ENCODE data around the gene TRAPPC14. TPM values are rescaled to one million over a fixed set of nuclear protein-coding genes. Genes with fewer than 3 reads are reported as not detected.

Gene TRAPPC14
- total RNA-seq, 6 experiments from 2014 or later, result 8.2 to 14.6 (median 10.3) TPM

GRCh38 chr7:100171840-100172239, 13.3 kb upstream of the TRAPPC14 start:
- Histone ChIP-seq H3K27ac (no peak overlapping the region), H3K36me3 (no peaks in the 10 kb centered on the region), H3K9me3 (no peaks in the 10 kb centered on the region), H3K4me3 (peak overlapping the region in 1 of 3 donors; percentile 16), H3K4me1 (peaks cover 0 to 6% (median 2%) of the 10 kb centered on the region in 4 donors), H3K27me3 (no peaks in the 10 kb centered on the region)
- WGBS (ENCODE audit: insufficient coverage, low coverage, low lambda C conversion rate, missing lambda C conversion rate), result 45% methylated on average over 8 of the region's 22 CpGs
- intact Hi-C loops (cut with DNase I), result no loop called here
- no peak for ATAC-seq
- DNase-seq, result peak in 1 of 3 donors; percentile 23
- TF ChIP-seq, protein P1, sequence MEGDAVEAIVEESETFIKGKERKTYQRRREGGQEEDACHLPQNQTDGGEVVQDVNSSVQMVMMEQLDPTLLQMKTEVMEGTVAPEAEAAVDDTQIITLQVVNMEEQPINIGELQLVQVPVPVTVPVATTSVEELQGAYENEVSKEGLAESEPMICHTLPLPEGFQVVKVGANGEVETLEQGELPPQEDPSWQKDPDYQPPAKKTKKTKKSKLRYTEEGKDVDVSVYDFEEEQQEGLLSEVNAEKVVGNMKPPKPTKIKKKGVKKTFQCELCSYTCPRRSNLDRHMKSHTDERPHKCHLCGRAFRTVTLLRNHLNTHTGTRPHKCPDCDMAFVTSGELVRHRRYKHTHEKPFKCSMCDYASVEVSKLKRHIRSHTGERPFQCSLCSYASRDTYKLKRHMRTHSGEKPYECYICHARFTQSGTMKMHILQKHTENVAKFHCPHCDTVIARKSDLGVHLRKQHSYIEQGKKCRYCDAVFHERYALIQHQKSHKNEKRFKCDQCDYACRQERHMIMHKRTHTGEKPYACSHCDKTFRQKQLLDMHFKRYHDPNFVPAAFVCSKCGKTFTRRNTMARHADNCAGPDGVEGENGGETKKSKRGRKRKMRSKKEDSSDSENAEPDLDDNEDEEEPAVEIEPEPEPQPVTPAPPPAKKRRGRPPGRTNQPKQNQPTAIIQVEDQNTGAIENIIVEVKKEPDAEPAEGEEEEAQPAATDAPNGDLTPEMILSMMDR (IDR thresholded peaks at IDR 0.05), result no peak
- TF ChIP-seq POLR2A (IDR thresholded peaks at IDR 0.05), result no peak

DNA sequence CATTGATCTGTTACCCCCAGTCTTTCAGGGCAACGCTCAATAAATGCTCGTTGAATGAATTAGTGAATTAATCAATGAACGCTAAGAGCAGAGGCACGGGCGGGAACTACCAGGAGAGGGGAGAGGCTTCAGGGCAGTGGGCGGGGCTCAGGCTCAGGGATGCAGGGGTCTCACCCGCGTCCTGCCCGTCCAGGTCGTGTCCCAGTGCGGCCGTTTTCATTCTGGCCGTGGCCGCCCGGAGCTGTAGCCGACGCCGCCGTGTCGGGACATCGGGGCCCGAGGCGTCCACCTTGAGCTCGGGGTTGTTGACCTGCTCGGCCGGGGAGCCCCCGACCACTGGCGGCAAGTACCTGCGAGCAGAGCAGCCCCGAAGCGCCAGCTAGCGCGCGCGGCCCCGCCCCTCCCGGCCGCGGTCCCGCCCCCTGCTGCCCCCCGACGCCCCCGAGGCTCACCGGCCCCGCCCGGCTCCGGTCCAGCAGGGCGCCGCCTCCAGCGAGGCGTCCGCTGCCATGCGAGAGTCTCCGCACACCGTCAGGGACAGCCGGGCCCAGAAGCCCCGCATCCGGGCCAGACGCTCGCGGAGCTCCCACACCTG, 12.7 kb upstream of the TRAPPC14 start:
- Histone ChIP-seq H3K9me3 (no peaks in the 10 kb centered on the region), H3K4me3 (peak overlapping the region; percentile 12 to 40 (median 16)), H3K36me3 (no peaks in the 10 kb centered on the region), H3K4me1 (peaks cover 0 to 6% (median 2%) of the 10 kb centered on the region in 4 donors), H3K27me3 (no peaks in the 10 kb centered on the region), H3K27ac (no peak overlapping the region)
- no peak for TF ChIP-seq POLR2A (IDR thresholded peaks at IDR 0.05)
- TF ChIP-seq, protein P1 (IDR thresholded peaks at IDR 0.05), result no peak
- 4% methylated on average over 8 of the region's 61 CpGs for WGBS (ENCODE audit: insufficient coverage, low coverage, low lambda C conversion rate, missing lambda C conversion rate)
- DNase-seq (peak in 1 of 3 donors; percentile 55), ATAC-seq (peak; percentile 20 to 43 (median 38))
- intact Hi-C loops (cut with DNase I), result no loop called here

DNA sequence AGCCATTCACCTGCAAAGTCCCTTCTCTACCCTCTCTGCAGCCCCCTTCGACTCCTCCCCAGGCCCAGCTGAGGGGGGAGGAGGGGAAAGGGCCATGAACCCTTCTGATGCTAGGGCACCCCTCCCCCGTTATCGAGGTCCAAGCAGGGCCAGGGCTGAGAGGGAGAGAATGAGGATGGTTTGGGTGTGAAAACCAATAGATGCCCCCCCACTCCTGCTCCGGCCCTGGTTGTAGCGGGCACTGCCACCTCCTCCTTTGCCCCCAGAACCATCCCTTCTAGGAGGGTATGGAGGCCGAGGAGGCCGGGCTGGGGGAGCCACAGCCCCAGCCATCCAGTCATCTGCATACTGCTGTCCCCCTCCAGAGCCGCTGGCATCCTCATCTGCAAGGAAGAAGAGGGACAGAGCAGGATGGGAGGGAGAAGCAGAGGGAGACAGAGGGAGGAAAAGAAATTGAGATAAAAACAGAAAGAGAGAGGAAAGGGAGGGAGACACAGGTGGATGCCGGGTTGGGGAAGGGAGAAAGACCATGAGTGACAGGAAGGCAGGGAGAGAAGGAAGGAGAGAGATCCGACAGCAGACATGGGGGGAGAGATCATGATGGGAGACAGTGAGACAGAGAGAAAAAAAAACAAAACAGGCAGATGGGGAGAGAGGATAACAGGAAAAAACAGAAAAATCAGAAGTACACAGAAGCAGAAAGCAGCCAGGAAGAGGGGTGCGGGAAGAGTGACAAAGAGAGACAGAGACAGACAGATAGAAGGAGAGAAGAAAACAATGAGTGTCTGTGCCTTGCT, 11.8 kb upstream of the TRAPPC14 start:
- Histone ChIP-seq H3K27me3 (no peaks in the 10 kb centered on the region), H3K4me3 (no peak overlapping the region), H3K27ac (no peak overlapping the region), H3K9me3 (no peaks in the 10 kb centered on the region), H3K36me3 (no peaks in the 10 kb centered on the region), H3K4me1 (peaks cover 0 to 6% (median 2%) of the 10 kb centered on the region in 4 donors)
- DNase-seq (no peak), ATAC-seq (no peak)
- WGBS (ENCODE audit: insufficient coverage, low coverage, low lambda C conversion rate, missing lambda C conversion rate), result 71% methylated on average over 10 of the region's 11 CpGs
- TF ChIP-seq POLR2A (IDR thresholded peaks at IDR 0.05), result no peak
- TF ChIP-seq, protein P1 (IDR thresholded peaks at IDR 0.05), result no peak
- intact Hi-C loops (cut with DNase I), result no loop called here

GRCh38 chr7:100169147-100169850, 10.8 kb upstream of the TRAPPC14 start:
- no peak overlapping the region for H3K27ac ChIP-seq
- 64% methylated on average over 11 of the region's 11 CpGs for WGBS (ENCODE audit: insufficient coverage, low coverage, low lambda C conversion rate, missing lambda C conversion rate)

More at GRCh38 chr7:100169147-100169850, 10.8 kb upstream of the TRAPPC14 start:
- Histone ChIP-seq H3K4me1 (peaks cover 0 to 6% (median 2%) of the 10 kb centered on the region in 4 donors), H3K9me3 (no peaks in the 10 kb centered on the region), H3K4me3 (no peak overlapping the region), H3K27me3 (no peaks in the 10 kb centered on the region), H3K36me3 (no peaks in the 10 kb centered on the region)
- no peak for DNase-seq
- no peak for ATAC-seq
- intact Hi-C loops (cut with DNase I), result no loop called here
- TF ChIP-seq POLR2A (IDR thresholded peaks at IDR 0.05), result no peak
- TF ChIP-seq, protein P1 (IDR thresholded peaks at IDR 0.05), result no peak
